Natural killer cell treated with Interleukin-12 subunit alpha and Interleukin-12 subunit beta and Interleukin-15 and Interleukin-18, amount 100 ng/mL, for 72 hours (primary cell): ENCODE results near the gene MCHR1. TPM values are rescaled to one million over a fixed set of nuclear protein-coding genes. Genes with fewer than 3 reads are reported as not detected.
A peak's percentile ranks its signal among the peaks of the same experiment; 100 is the strongest.

Source experiments
- ATAC-seq, 2 donors: fragments of 150-1000 bp; cut with Tn5 transposase in 1 of 2; sonication (Bioruptor Pico), chemical (Tn5 transposase) in 1 of 2; 2 replicates each; pipeline ENCODE4 v1.10.0; 2021
- DNase-seq: peaks from one replicate; pipeline ENCODE4 v3.0.0; 2022; ENCODE audit warnings: low spot score
- H3K27ac Mint-ChIP-seq, 2 donors: 1 replicate in 1 of 2; 2 replicates in 1 of 2; pipeline ENCODE4 v1.8.0; 2022; ENCODE audit warnings: mixed read lengths in 2 of 2, mild to moderate bottlenecking in 1 of 2, moderate library complexity in 1 of 2
- H3K27me3 Mint-ChIP-seq, 2 donors: 1 replicate in 1 of 2; 2 replicates in 1 of 2; pipeline ENCODE4 v1.8.0; 2022; ENCODE audit warnings: mixed read lengths in 2 of 2
- H3K36me3 Mint-ChIP-seq: one replicate; pipeline ENCODE4 v1.8.0; 2022; ENCODE audit warnings: mixed read lengths
- H3K4me1 Mint-ChIP-seq, 2 donors: 1 replicate in 1 of 2; 2 replicates in 1 of 2; pipeline ENCODE4 v1.8.0; 2022; ENCODE audit warnings: low read depth in 2 of 2, mixed read lengths in 2 of 2, mild to moderate bottlenecking in 1 of 2
- H3K4me3 Mint-ChIP-seq: one replicate; pipeline ENCODE4 v1.8.0; 2022; ENCODE audit warnings: mixed read lengths
- H3K9me3 Mint-ChIP-seq: 2 replicates; pipeline ENCODE4 v1.8.0; 2022; ENCODE audit warnings: mixed read lengths
- total RNA-seq, 2 donors: library from RNA; stranded (reverse); gene quantifications; one replicate each; pipeline ENCODE4 v1.2.3, GENCODE V29; 2022

MCHR1 gene, protein sequence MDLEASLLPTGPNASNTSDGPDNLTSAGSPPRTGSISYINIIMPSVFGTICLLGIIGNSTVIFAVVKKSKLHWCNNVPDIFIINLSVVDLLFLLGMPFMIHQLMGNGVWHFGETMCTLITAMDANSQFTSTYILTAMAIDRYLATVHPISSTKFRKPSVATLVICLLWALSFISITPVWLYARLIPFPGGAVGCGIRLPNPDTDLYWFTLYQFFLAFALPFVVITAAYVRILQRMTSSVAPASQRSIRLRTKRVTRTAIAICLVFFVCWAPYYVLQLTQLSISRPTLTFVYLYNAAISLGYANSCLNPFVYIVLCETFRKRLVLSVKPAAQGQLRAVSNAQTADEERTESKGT
- not detected for total RNA-seq

DNA sequence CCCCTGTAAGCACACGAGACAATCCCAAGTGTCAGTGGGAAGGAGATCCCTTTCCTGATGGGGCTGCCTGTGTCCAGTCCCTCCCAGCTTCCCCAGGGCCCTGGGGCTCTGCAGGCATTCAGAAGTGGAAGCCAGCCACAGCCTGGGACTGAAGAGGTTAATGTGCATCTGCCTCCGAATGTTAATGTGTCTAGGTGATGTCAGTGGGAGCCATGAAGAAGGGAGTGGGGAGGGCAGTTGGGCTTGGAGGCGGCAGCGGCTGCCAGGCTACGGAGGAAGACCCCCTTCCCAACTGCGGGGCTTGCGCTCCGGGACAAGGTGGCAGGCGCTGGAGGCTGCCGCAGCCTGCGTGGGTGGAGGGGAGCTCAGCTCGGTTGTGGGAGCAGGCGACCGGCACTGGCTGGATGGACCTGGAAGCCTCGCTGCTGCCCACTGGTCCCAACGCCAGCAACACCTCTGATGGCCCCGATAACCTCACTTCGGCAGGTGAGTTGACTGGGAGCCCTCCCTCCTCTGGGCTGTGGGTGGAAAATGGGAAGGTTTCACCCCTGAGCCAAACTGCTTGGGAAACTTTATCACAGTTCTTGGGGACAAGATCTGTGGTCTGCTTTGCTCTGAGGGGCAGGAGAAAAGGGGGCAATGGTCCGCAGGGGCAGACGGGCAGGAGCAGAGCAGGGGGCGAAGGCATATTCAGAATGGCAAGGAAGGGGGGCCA, at the start of gene MCHR1:
Gene MCHR1 (plus strand): TSS at position 236 of the 715 bp plus-strand sequence. CDS start 169 bp downstream, at position 405.
- Mint-ChIP-seq H3K27me3 (peaks cover 24 to 28% of the 10 kb centered on the region in 2 donors), H3K27ac (no peak within 1 kb of the TSS), H3K36me3 (no peaks in the 10 kb centered on the region), H3K4me3 (no peak within 1 kb of the TSS), H3K4me1 (peaks cover 14% of the 10 kb centered on the region in 2 donors), H3K9me3 (no peaks in the 10 kb centered on the region)
- DNase-seq = no peak
- no peak for ATAC-seq

DNA sequence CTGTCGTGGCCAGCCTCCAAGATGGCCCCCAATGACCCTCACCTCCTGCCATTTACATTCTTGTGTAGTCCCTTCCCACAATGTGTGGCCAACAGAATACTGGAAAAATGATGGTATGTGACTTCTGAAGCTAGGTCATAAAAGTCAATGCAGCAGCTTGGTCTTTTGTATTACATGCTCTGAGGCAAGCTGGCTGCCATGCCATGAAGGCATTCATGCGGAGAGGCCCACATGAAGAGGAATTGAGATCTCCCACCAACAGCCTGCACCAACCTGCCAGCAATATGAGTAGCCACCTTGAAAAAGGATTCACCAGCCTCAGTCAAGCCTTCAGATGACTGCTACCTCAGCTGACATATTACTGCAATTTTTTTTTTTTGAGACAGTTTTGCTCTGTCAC, 47.4 kb upstream of the MCHR1 start:
- no peak for ATAC-seq

DNA sequence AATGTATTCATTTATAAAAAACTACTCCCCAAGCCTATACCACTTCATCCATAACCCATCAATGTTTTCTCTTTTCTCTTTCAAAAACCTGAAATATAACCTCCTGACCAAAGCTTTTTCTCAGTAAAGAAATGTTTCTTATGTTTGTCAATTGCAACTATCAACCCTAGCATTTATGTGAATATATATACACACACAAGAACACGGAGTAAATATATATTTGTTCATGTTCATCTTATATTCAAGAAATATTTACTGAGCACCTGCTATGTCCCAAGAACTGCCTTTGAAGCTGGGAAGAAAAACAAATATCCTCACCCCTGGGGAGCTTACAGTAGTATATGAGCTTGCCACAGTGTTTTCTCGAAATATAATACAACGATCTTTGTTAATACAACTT, 46.2 kb upstream of the MCHR1 start:
- DNase-seq = no peak
- H3K4me3 Mint-ChIP-seq = no peak overlapping the region
- H3K9me3 Mint-ChIP-seq = no peaks in the 10 kb centered on the region
- H3K4me1 Mint-ChIP-seq = peaks cover 35 to 43% of the 10 kb centered on the region in 2 donors
- no peaks in the 10 kb centered on the region for H3K27me3 Mint-ChIP-seq
- no peak overlapping the region for H3K27ac Mint-ChIP-seq
- H3K36me3 Mint-ChIP-seq = no peaks in the 10 kb centered on the region
- ATAC-seq = no peak

More for the DNA sequence above, 47.4 kb upstream of the MCHR1 start:
- Mint-ChIP-seq H3K36me3 (no peaks in the 10 kb centered on the region), H3K4me1 (peaks cover 34 to 42% of the 10 kb centered on the region in 2 donors), H3K27me3 (no peaks in the 10 kb centered on the region), H3K27ac (no peak overlapping the region), H3K4me3 (no peak overlapping the region), H3K9me3 (no peaks in the 10 kb centered on the region)
- DNase-seq = no peak

DNA sequence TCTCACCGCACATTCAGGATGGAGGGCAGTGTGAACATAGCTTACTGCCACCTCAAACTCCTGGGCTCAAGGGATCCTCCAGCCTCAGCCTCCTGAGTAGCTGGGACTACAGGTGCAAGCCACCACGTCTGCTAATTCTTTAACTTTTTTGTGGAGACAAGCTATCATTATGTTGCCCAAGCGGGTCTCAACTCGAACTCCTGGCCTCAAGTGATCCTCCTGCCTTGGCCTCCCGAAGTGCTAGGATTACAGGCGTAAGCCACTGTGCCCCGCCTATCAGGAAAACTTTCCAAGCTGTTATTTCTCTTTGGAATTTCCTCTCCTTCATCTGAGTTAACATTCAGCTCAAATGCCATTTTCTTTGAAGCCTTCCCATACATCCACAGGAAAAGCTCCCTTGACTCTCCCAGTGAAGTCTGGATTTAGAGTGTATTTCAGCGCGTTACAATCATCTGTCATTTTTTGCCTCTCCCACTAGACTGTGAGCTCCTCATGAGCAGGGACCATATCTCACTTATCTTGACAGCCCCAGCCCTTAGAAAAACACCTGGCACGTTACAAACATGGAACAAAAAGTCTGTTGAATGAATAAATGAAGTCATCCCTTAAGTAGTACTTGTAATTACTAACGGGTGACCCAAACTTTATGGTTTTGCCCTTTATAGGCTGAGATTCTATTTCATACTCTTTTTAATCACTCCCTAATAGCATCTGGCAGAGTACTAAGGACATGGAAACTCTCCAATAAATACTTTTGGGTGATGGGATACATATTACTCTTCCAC, 45.0 kb upstream of the MCHR1 start:
- no peaks in the 10 kb centered on the region for H3K9me3 Mint-ChIP-seq
- no peak overlapping the region for H3K27ac Mint-ChIP-seq
- no peaks in the 10 kb centered on the region for H3K36me3 Mint-ChIP-seq
- H3K4me1 Mint-ChIP-seq = peaks cover 27 to 36% of the 10 kb centered on the region in 2 donors
- peak overlapping the region; percentile 29 for H3K4me3 Mint-ChIP-seq
- ATAC-seq (no peak), DNase-seq (no peak)
- H3K27me3 Mint-ChIP-seq = no peaks in the 10 kb centered on the region

DNA sequence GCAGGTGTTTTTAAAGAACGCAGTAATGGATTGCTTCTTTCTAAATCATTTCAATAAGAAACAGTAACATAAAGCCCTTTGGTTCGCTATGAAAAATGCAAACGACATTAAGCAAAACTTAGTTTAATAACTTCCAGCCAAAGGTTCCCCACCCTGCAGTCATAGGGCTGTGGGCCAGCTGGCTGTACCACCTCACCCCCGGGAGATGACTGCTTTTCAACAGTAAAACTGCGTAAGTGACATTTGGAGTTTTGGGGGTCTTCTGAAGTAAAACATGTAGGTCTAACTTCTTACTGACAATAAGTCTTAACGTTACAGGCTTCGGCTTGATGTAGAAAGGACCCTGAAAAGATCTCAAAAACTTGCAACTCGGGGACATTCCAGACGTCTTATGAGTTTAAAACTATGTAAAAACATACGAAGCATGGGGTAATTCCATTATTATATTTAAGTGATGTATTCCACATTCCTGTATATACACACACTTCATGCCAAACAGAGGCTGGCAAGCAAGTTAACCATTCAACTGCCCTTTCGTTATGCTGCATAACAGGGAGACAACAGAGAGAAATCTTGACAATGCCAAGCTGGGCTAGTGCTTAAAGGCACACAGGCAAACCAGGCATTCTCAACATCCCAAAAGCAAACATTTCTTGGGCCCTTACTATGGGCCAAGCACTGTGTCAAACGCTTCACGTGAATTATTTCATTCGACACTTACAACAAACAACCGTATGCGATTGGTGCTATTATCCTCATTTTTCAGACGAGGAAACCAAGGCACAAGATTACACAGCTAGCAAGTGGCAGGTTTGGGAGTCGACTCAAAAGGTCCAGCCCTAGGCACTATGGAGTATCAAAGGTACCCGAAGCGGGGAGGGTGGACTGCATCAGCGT, 44.0 kb upstream of the MCHR1 start:
- Mint-ChIP-seq H3K4me3 (peak overlapping the region; percentile 89), H3K9me3 (no peaks in the 10 kb centered on the region), H3K27me3 (no peaks in the 10 kb centered on the region), H3K27ac (peak overlapping the region; percentile 53), H3K4me1 (peaks cover 27 to 36% of the 10 kb centered on the region in 2 donors), H3K36me3 (no peaks in the 10 kb centered on the region)
- DNase-seq = no peak
- no peak for ATAC-seq

DNA sequence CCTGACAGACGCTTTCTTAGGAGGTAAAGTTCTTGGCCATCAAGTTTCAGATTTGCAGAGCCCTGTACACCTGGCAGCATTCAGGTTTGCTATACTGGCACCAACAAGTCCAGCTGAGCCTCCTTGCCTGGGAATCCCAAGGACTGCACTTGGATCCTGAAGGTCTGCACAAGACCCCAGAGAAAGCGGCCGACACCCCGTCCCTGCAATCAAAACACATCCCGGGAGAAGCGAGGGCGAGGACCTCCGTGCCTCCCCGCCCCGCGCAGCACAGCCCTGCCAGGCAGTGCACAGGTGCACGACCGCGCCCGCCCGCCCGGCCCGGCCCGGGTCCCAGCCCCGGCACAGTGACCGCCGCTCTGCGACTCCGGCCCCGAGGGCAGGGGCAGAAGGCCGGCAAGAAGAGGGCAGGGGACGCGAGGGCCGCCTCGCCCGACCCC, 43.3 kb upstream of the MCHR1 start:
- no peaks in the 10 kb centered on the region for H3K9me3 Mint-ChIP-seq
- DNase-seq (no peak), ATAC-seq (peak in 1 of 2 donors; percentile 11)
- H3K27ac Mint-ChIP-seq = peak overlapping the region; percentile 53
- peaks cover 27 to 36% of the 10 kb centered on the region in 2 donors for H3K4me1 Mint-ChIP-seq
- peak overlapping the region; percentile 89 for H3K4me3 Mint-ChIP-seq
- H3K27me3 Mint-ChIP-seq = no peaks in the 10 kb centered on the region
- H3K36me3 Mint-ChIP-seq = no peaks in the 10 kb centered on the region

DNA sequence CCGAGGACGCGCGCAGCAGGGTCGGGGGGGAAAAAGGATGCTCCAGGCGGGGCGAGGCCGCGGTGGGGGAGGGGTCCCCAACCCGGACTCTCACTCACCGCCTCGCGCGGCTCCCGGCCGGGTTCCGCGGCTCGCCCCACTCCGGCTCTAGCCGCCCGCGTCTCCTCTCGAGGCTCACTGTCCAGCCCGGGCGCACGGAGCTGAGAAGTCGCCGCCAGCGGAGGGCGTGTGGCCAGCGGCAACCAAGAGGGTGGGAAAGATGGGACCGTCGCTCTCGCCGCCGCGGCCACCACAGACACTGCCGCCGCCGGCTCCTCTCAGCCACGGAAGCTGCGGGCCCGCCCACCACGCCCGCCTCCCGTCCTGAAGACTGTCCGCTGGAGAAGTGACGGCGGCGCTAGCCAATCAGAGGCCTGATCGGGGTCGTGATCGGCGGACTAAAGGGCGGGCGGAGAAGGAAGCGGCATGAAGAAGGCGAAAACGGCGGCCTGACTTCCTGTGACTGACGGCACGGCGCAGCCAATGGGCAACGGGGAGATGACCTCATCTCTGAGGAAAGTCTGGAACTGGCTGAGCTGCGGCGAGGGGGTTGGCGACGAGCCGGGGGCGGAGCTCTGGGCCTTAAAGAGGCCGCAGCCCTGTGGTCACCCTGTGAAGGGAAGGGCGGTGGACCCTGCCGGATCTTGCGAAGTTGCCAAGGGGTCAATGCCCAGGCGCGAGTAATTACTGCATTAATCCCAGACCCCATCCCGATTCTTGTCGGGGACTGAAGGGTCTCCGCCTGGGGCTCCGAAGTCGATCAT, 42.7 kb upstream of the MCHR1 start, which contains the start of gene MRTFA:
Gene MRTFA (minus strand): TSS at position 340 of the 803 bp plus-strand sequence.
- Mint-ChIP-seq H3K4me3 (peak within 1 kb of the TSS; percentile 94), H3K27me3 (no peaks in the 10 kb centered on the region), H3K4me1 (peaks cover 26 to 29% of the 10 kb centered on the region in 2 donors), H3K27ac (peak within 1 kb of the TSS; percentile 86 to 92), H3K36me3 (no peaks in the 10 kb centered on the region), H3K9me3 (no peaks in the 10 kb centered on the region)
- DNase-seq (peak; percentile 100), ATAC-seq (peak; percentile 97 to 98)

DNA sequence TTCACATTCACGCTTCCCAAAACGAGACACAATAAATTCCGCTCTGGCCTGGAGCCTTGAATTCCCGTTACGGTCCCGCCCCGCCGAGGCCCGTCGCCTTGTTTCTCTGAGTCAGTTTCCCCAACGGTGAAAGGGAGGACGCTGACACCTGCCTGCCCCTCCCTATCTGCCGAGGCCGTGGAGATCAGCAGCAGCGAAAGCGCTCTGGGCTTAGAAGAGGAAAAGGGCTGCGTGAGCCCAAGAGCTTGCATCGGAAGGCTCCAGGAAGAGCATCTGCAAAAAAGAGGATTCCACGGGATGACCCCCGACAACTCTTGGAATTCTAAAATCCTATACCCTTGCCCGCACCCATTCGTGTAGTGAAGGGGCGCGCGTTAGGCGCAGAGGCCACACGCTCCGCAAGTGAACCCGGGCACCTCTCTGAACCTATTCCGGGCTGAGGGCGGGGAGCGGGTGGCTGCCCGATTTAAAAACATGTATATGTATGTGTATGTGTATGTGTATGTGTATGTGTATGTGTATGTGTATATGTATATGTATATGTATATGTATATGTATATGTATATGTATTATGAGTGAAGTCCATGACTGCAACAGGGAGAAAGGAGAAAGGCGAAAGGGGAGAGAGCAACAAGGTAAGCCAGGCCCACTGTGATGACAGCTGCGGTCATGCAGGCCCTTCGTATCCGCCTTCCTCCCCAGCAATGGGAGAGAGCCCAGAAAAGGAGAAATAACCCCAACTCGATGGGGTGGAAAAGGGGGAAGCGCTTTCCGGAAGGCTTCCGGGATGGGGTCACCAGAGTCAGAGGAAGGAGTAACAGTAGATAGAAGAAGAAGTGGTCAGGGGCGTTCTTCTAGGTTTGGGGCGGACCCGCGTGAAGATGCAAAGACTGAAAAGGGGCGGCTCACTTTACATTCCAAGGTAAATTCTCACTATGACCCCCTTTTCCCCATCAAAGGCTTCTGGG, 41.8 kb upstream of the MCHR1 start:
- Mint-ChIP-seq H3K4me1 (peaks cover 21 to 24% of the 10 kb centered on the region in 2 donors), H3K27ac (peak overlapping the region; percentile 86 to 92), H3K27me3 (no peaks in the 10 kb centered on the region), H3K36me3 (no peaks in the 10 kb centered on the region), H3K9me3 (no peaks in the 10 kb centered on the region), H3K4me3 (peak overlapping the region; percentile 94)
- DNase-seq (no peak), ATAC-seq (no peak)

DNA sequence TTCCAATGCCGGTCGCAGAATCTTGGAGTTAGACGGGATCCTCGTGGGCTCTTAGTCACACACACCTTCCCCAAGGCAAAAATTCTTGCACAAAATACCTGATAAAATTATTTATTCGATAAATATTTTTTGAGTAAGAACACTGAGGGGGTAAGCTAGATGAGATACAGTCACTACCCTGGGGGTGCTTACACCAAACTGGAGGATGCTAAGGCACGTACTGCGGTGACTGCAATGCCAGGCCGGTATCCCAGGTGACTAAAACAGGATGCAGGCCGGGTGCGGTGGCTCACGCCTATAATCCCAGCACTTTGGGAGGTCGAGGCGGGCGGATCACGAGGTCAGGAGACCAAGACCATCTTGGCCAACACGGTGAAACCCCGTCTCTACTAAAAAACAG, 41.0 kb upstream of the MCHR1 start:
- no peaks in the 10 kb centered on the region for H3K27me3 Mint-ChIP-seq
- H3K27ac Mint-ChIP-seq = no peak overlapping the region
- ATAC-seq (no peak), DNase-seq (no peak)
- no peaks in the 10 kb centered on the region for H3K36me3 Mint-ChIP-seq
- H3K4me3 Mint-ChIP-seq = no peak overlapping the region
- H3K4me1 Mint-ChIP-seq = peaks cover 21 to 22% of the 10 kb centered on the region in 2 donors
- H3K9me3 Mint-ChIP-seq = no peaks in the 10 kb centered on the region

DNA sequence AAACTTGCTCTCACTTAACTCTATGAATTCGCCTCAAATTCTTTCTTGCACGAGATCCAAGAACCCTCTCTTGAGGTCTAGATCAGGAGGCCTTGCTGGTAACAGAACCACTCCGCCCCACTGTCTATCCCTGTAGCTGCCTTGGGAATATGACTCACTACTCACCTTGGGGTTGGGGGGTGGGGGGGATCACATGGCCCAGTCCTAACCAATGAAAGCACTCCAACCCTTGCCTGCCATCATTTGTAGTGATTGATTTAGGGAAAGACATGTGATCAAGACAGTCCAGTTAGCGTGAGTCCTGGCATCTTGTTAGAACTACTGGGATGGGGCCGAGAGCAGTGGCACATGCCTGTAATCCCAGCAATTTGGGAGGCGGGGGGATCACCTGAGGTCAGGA, 38.0 kb upstream of the MCHR1 start:
- no peaks in the 10 kb centered on the region for H3K27me3 Mint-ChIP-seq
- H3K9me3 Mint-ChIP-seq = no peaks in the 10 kb centered on the region
- peaks cover 7 to 12% of the 10 kb centered on the region in 2 donors for H3K4me1 Mint-ChIP-seq
- no peak overlapping the region for H3K27ac Mint-ChIP-seq
- ATAC-seq (no peak), DNase-seq (no peak)
- no peaks in the 10 kb centered on the region for H3K36me3 Mint-ChIP-seq
- no peak overlapping the region for H3K4me3 Mint-ChIP-seq

DNA sequence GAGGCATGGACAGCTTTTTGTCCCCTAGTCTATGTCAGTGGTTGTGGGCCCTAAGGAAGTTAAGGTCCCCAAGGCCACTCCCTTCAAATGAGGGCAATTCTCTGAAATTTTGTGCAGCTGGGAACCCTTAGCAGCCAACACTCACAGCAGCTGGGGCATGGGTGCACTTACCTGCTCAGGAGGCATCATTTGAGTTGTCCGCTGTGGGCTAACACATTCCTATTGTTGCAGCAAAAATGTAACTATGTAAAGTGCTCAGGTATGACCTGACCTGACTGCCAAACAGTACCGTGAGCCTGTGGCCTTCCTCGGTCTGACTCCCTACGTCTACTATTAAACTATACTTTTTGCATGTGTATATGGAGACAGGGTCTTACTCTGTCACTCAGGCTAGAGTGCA, 37.0 kb upstream of the MCHR1 start:
- ATAC-seq (no peak), DNase-seq (no peak)
- Mint-ChIP-seq H3K4me3 (no peak overlapping the region), H3K27ac (no peak overlapping the region), H3K27me3 (no peaks in the 10 kb centered on the region), H3K9me3 (no peaks in the 10 kb centered on the region), H3K36me3 (no peaks in the 10 kb centered on the region), H3K4me1 (peaks cover 5 to 6% of the 10 kb centered on the region in 2 donors)
